ENCODE data around the gene DYNLT2. TPM values are rescaled to one million over a fixed set of nuclear protein-coding genes. Genes with fewer than 3 reads are reported as not detected.

The DYNLT2 gene
- total RNA-seq, 3 donors from 2014 or later (not counting 1 experiment from before 2014, with no cell fraction given) = 4.0 to 6.8 (median 5.3) TPM

- H3K4me1 Mint-ChIP-seq = no peaks in the 10 kb centered on the region
These were observed 31.6 kb upstream of the DYNLT2 start for GRCh38 chr6:169782966-169783365.

GRCh38 chr6:169780571-169781091 is 29.3 kb upstream of the DYNLT2 start:
- H3K36me3 Mint-ChIP-seq = no peaks in the 10 kb centered on the region

More at GRCh38 chr6:169782966-169783365, 31.6 kb upstream of the DYNLT2 start:
- intact Hi-C loops (cut with micrococcal nuclease) = no loop called here
- Mint-ChIP-seq H3K36me3 (no peaks in the 10 kb centered on the region), H3K4me3 (no peak overlapping the region), H3K27me3 (ENCODE audit: low read depth in 2 of 2) (no peaks in the 10 kb centered on the region), H3K9me3 (no peaks in the 10 kb centered on the region), H3K27ac (no peak overlapping the region)
- Histone ChIP-seq H3K27me3 (ENCODE audit: control insufficient read depth, insufficient read depth, low read length) (no peaks in the 10 kb centered on the region), H3K27ac (ENCODE audit: low read length) (no peak overlapping the region), H3K36me3 (ENCODE audit: control insufficient read depth, insufficient read depth, low read length) (peaks cover 7% of the 10 kb centered on the region), H3K4me1 (ENCODE audit: control insufficient read depth, insufficient read depth, low read length) (no peaks in the 10 kb centered on the region), H3K9me3 (ENCODE audit: control insufficient read depth, insufficient read depth, low read length) (no peaks in the 10 kb centered on the region), H3K4me3 (ENCODE audit: low read length) (no peak overlapping the region)
- WGBS (ENCODE audit: insufficient coverage) = 94% methylated on average over 8 of the region's 8 CpGs
- ATAC-seq = no peak
- no peak for TF ChIP-seq CTCF (IDR thresholded peaks at IDR 0.05)
- DNase-seq = no peak

GRCh38 chr6:169779896-169780295 is 28.5 kb upstream of the DYNLT2 start:
- H3K9me3 ChIP-seq (ENCODE audit: control insufficient read depth, insufficient read depth, low read length) = no peaks in the 10 kb centered on the region
- Mint-ChIP-seq H3K27ac (no peak overlapping the region), H3K4me1 (no peaks in the 10 kb centered on the region), H3K4me3 (no peak overlapping the region), H3K27me3 (ENCODE audit: low read depth in 2 of 2) (no peaks in the 10 kb centered on the region), H3K36me3 (no peaks in the 10 kb centered on the region), H3K9me3 (no peaks in the 10 kb centered on the region)
- ATAC-seq (no peak), DNase-seq (no peak)
- no peak overlapping the region for H3K27ac ChIP-seq (ENCODE audit: low read length)
- H3K36me3 ChIP-seq (ENCODE audit: control insufficient read depth, insufficient read depth, low read length) = peaks cover 25% of the 10 kb centered on the region
- no peak for TF ChIP-seq CTCF (IDR thresholded peaks at IDR 0.05)
- 85% methylated on average over 5 of the region's 5 CpGs for WGBS (ENCODE audit: insufficient coverage)
- H3K4me3 ChIP-seq (ENCODE audit: low read length) = no peak overlapping the region
- H3K27me3 ChIP-seq (ENCODE audit: control insufficient read depth, insufficient read depth, low read length) = no peaks in the 10 kb centered on the region
- no peaks in the 10 kb centered on the region for H3K4me1 ChIP-seq (ENCODE audit: control insufficient read depth, insufficient read depth, low read length)
- intact Hi-C loops (cut with micrococcal nuclease) = no loop called here

More at GRCh38 chr6:169780571-169781091, 29.3 kb upstream of the DYNLT2 start:
- no peaks in the 10 kb centered on the region for H3K27me3 ChIP-seq (ENCODE audit: control insufficient read depth, insufficient read depth, low read length)
- TF ChIP-seq CTCF (IDR thresholded peaks at IDR 0.05) = no peak
- H3K36me3 ChIP-seq (ENCODE audit: control insufficient read depth, insufficient read depth, low read length) = peaks cover 24% of the 10 kb centered on the region
- H3K9me3 ChIP-seq (ENCODE audit: control insufficient read depth, insufficient read depth, low read length) = no peaks in the 10 kb centered on the region
- no peaks in the 10 kb centered on the region for H3K27me3 Mint-ChIP-seq (ENCODE audit: low read depth in 2 of 2)
- WGBS (ENCODE audit: insufficient coverage) = 97% methylated on average over 11 of the region's 11 CpGs
- H3K4me3 ChIP-seq (ENCODE audit: low read length) = no peak overlapping the region
- no peaks in the 10 kb centered on the region for H3K4me1 Mint-ChIP-seq
- no peak overlapping the region for H3K27ac ChIP-seq (ENCODE audit: low read length)
- intact Hi-C loops (cut with micrococcal nuclease) = no loop called here
- H3K4me1 ChIP-seq (ENCODE audit: control insufficient read depth, insufficient read depth, low read length) = no peaks in the 10 kb centered on the region
- no peak for ATAC-seq
- H3K27ac Mint-ChIP-seq = no peak overlapping the region
- no peaks in the 10 kb centered on the region for H3K9me3 Mint-ChIP-seq
- H3K4me3 Mint-ChIP-seq = no peak overlapping the region
- no peak for DNase-seq
